Prostate gland (tissue), 2 donors: ENCODE measurements around the gene FOXP4.

Experiments used
- CTCF ChIP-seq, 4 experiments: fragments of 200-600 bp in 2 of 4; fragments of 450-650 bp in 2 of 4; sonication (generic) in 2 of 4; IDR thresholded peaks; 1 replicate in 3 of 4; 2 replicates in 1 of 4; pipeline ENCODE4 v1.5.1; 2016 to 2019; ENCODE audit warnings: antibody characterized with exemption in 4 of 4, mild to moderate bottlenecking in 2 of 4, moderate library complexity in 2 of 4
- POLR2A ChIP-seq: fragments of 450-650 bp; IDR thresholded peaks from one replicate; pipeline ENCODE4 v1.6.1; 2016; ENCODE audit warnings: antibody characterized with exemption, mild to moderate bottlenecking
- POLR2AphosphoS5 ChIP-seq: sonication (generic); formaldehyde crosslinking; IDR thresholded peaks from one replicate; pipeline ENCODE4 v1.6.1; 2017; ENCODE audit warnings: antibody characterized with exemption

- TF ChIP-seq CTCF (IDR thresholded peaks at IDR 0.05): no peak
- TF ChIP-seq POLR2AphosphoS5: no peak
- TF ChIP-seq POLR2A: no peak
These were observed 48.6 kb downstream of the FOXP4 start for GRCh38 chr6:41594766-41595165.
